ENCODE results near the gene TNFRSF1B.

The TNFRSF1B gene

GRCh38 chr1:12191242-12192032 is 24.6 kb downstream of the TNFRSF1B start:
- no peak for DNase-seq (ENCODE audit: low spot score)

DNA sequence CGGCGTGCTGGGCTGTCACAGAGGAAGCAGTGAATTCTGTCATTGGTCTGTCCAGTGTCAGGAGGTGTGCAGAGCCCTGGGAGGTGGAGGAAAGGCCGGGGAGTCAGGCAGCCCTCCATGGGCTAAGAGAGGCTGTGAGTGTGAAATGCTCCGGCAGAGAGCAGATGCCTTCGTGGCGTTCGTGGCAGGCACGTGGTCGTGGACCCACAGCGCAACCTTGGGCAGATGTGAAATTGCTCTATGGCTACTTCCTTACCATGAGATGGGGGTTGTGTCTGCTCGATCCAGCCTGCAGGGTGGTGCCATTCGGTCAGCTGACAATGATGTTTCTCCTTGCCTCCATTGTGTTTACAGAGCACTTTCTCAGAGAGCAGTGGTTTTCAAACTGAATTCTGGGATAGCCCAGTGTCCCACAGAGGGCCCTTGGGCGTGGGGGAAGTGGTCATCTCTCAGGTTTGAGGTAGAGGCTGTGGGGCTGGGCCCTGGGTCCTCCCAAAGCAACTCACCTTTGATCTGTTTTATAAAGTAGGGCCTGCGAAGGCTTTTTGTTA is 27.9 kb downstream of the TNFRSF1B start:
- no peak for DNase-seq (ENCODE audit: low spot score)

GRCh38 chr1:12195416-12195815 is 28.6 kb downstream of the TNFRSF1B start:
- no peak for DNase-seq (ENCODE audit: low spot score)

DNA sequence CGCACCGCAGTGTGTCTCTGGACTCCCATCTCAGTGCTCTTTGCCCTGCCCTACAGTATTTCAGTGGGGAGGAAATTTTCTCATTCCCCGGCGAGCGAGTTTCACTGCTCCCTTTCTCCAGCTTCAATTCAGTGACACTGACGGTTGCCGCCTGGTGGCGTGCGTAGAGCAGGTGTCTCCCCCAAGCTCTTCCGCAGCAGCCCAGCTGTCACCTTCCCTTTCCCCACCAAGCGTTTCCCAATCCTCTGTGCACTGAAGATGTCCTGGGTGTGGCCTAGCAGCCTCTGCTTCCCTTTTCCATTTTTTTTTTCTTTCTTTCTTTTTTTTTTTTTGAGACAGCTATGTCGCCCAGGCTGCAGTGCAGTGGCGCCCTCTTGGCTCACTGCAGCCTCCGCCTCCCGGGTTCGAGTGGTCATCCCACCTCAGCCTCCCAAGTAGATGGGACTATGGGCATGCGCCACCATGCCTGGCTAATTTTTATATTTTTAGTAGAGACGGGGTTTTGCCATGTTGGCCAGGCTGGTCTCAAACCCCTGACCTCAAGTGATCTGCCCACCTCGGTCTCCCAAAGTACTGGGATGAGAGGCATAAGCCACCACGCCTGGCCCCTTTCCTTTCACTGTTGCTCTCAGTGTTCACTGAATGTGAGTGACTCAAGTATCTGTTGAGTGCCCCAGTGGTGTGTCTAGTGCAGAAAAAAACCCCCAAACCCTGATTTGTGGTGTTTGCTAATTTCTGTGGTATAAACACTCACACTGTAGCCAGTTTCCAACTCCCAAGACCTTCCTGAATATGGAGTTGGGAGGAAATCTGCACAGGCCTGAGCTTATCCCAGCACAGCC is 30.1 kb downstream of the TNFRSF1B start:
- DNase-seq (ENCODE audit: low spot score), result no peak

DNA sequence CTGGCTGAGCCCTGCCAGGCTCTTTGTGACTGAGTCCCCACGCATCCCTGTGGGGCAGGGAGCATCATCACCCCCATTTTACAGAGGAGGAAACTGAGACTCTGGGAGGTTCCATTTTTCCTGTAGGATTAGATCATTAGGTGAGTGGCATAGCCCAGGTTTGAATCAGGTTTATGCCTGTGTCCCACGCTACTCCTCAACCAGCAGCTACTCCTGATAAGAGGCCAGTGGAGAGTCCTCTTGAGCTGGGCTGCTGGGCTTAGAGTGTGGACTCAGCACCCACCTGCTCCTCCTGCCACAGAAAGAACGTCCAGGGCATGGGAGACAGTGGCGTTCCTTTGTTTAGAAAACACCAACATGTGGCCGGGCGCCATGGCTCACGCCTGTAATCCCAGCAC is 30.7 kb downstream of the TNFRSF1B start:
- DNase-seq (ENCODE audit: low spot score), result no peak

- DNase-seq (ENCODE audit: low spot score), result no peak
Measured at GRCh38 chr1:12200208-12200607, 33.4 kb downstream of the TNFRSF1B start.

- no peak for DNase-seq (ENCODE audit: low spot score)
Measured at GRCh38 chr1:12201352-12202189, 34.8 kb downstream of the TNFRSF1B start.

- DNase-seq (ENCODE audit: low spot score), result no peak
Measured at GRCh38 chr1:12202190-12202497, 35.4 kb downstream of the TNFRSF1B start.

GRCh38 chr1:12202577-12202976 is 35.8 kb downstream of the TNFRSF1B start:
- DNase-seq (ENCODE audit: low spot score), result no peak

- DNase-seq (ENCODE audit: low spot score), result no peak
Measured at GRCh38 chr1:12203216-12204007, 36.6 kb downstream of the TNFRSF1B start.

DNA sequence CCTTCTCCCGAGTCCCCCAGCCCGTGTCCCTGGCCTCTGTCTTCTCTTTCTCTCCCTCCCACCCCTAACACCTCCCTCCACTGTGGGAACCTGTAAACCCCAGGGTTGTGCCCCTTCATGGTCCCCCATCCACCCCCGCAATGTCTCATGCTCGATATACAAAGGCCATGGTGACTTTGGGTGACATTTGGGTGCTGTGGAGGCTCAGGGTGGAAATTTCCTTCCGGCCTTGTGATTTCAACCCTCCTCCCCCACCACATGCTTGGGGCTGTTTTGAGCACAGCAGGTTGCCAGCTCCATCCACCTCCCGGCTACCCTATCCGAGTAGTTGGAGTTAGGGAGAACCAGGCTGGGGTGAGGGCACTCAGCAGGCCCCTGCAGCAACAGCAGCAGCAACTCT is 37.3 kb downstream of the TNFRSF1B start:
- no peak for DNase-seq (ENCODE audit: low spot score)

DNA sequence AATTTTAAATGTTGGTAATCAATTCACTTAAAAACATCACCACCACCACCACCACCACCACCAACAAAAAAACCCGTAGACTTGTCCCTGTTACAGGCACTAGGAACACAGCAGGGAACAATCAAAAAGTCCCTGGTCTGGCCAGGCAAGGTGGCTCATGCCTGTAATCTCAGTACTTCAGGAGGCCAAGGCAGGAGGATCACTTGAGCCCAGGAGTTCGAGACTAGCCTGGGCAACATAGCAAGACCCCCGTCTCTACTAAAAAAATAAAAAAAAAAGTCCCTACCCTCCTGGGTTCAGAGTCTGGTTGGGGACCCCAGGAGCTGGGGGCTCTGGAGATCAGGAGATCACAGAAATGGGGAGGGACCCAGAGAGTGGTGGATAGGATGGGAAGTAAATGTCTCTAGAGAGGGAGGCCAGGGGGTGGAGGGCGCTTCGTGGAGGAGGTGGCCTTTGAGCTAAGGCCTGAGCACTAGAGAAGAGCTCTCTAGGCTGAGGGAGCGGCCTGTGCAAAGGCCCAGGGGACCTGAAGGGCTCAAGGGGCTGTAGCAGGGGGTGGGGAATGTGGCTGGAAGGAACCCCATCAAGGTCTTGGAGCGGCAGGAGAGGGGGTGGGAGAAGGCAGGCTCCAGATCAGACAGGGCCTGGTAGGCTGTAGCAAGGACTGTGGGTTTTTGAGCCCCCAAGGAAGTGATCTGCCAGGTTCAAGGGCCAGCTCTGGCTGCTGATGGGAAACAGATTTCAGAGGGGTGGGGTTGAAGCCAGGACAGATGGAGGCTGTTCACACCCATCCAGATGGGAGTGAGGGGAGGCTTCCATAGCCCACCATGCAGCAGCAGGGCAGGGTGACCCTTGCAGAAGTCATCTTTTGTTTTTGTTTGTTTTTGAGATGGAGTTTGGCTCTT is 38.2 kb downstream of the TNFRSF1B start:
- no peak for DNase-seq (ENCODE audit: low spot score)

DNA sequence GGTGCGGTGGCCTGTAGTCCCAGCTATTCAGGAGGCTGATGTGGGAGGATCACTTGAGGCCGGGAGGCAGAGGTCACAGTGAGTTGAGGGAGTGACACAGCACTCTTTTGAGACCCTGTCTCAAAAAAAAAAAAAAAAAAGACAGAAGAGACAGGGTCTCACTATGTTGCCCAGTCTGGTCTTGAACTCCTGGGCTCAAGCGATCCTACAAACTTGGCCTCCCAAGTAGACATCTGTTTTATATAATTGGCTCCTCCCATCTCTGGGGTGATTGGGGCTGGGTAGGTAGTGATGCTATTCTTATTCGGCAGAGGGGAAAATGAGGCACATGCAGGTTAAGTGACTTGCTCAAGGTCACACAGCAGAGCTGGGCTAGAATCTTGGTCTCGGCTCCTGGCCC is 39.4 kb downstream of the TNFRSF1B start:
- no peak for DNase-seq (ENCODE audit: low spot score)

GRCh38 chr1:12206792-12207424 is 40.1 kb downstream of the TNFRSF1B start:
- DNase-seq (ENCODE audit: low spot score), result no peak

DNA sequence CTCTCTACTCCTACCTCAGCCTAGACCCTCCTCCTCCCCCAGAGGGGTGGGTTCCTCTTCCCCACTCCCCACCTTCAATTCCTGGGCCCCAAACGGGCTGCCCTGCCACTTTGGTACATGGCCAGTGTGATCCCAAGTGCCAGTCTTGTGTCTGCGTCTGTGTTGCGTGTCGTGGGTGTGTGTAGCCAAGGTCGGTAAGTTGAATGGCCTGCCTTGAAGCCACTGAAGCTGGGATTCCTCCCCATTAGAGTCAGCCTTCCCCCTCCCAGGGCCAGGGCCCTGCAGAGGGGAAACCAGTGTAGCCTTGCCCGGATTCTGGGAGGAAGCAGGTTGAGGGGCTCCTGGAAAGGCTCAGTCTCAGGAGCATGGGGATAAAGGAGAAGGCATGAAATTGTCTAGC is 41.5 kb downstream of the TNFRSF1B start:
- DNase-seq (ENCODE audit: low spot score), result no peak

- DNase-seq (ENCODE audit: low spot score), result peak; percentile 68
Measured at GRCh38 chr1:12208764-12209494, 42.1 kb downstream of the TNFRSF1B start.

DNA sequence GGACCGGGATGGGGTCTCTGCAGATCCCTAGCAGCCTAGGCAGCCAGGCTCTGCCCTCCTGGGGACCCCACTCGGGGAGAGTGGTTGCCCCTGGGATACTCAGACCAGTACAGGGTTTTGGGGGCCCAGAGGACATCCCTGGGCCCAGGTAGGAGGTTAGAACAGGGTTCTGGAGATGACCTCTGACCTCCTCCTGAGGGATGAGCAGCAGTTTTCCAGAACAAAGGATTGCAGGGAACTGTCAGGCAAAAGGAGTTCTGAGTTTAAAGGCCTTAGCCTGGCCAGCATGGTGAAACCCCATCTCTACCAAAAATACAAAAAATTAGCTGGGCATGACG is 42.7 kb downstream of the TNFRSF1B start:
- no peak for DNase-seq (ENCODE audit: low spot score)

DNA sequence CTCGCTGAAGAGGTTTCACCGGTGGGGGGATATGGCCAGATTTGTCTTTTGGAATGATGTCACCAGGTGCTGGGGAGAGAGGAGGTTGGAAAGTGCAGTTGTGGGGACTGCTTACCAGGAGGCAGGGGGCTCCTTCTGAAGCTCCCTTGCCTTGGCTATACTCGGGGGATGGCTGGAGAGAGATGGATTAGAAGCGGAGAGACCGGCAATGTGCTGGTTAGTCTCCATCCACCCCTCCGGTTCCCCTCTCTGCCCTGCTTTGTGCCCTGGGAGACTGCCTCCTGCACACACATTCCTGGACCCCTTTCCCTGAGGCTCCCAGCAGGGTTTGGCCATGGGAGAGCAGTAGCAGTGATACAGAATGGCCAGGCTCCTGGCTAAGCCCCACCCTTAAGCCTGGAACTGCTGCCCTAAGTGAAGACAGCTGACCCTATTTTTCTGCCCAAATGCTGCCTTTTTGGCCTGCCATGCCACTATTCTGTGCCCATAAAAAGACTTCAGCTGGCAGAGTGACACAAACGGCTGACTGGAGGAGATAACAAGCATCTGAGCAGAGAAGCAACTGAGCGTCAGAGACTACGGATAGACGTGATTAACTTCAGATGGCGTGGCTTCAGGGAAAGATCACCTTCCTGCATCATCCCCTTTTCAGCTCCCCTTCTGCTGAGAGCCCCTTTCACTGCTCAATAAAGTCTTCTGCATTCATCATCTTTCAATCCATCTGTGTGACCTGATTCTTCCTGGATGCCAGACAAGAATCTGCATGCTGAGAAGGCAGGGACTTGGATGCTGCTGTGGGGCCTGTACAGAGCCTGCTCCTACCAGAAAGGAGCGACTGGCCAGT is 48.5 kb downstream of the TNFRSF1B start:
- DNase-seq (ENCODE audit: low spot score), result no peak

All from kidney capillary endothelial cell (primary cell).